ENCODE measurements around the gene SPHK1. TPM values are rescaled to one million over a fixed set of nuclear protein-coding genes. Genes with fewer than 3 reads are reported as not detected.
"Not testable (repeated sequence)": the region's sequence is repeated elsewhere in the genome, so short reads cannot be mapped to it uniquely, and the experiment has no call there.

SPHK1 gene
- total RNA-seq, 1 experiment from 2014 or later = 7.7 TPM

DNA sequence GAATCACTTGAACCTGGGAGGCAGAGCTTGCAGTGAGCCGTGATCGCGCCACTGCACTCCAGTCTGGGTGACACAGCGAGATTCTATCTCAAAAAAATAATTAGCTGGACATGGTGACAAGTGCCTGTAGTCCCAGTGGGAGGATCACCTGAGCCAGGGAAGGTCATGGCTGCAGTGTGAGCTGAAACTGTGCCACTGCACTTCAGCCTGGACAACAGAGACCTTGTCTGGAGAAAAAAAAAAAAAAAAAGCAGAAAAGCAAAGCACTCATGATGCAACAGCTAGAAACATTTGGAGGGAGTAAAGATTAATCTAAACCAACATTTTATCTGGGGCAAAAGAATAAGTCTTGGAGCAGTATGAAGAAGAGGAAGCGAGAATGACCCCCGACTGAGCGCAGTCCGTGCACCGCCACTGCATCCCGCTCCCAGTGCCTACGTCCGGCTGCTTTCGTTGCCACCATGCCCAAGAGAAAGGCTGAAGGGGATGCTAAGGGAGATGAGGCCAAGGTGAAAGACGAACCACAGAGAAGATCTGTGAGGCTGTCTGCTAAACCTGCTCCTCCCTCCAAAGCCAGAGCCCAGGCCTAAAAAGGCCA lies 38.9 kb upstream of the SPHK1 start:
- Mint-ChIP-seq H3K27ac (ENCODE audit: unreplicated experiment) (no peak overlapping the region), H3K4me3 (ENCODE audit: unreplicated experiment) (no peak overlapping the region), H3K27me3 (ENCODE audit: insufficient read depth, unreplicated experiment) (no peaks in the 10 kb centered on the region), H3K4me1 (ENCODE audit: low read depth, unreplicated experiment) (no peaks in the 10 kb centered on the region), H3K36me3 (ENCODE audit: insufficient read depth, unreplicated experiment) (peaks cover 51% of the 10 kb centered on the region), H3K9me3 (ENCODE audit: unreplicated experiment) (no peaks in the 10 kb centered on the region)
- intact Hi-C loops (cut with micrococcal nuclease; ENCODE audit: unreplicated experiment) = no loop called here
- ChIA-PET CTCF (interaction anchor here (0.8 to 1.1 kb wide), 2 partner anchors 53 to 402 kb away, joined by 3 to 4 read pairs; no protein-coding TSS in a partner anchor), POLR2A (no interaction called here)
- H3K36me3 ChIP-seq (ENCODE audit: control insufficient read depth, insufficient read depth, low read length) = peaks cover 1% of the 10 kb centered on the region
- no peaks in the 10 kb centered on the region for H3K27me3 ChIP-seq (replicated peaks; ENCODE audit: control insufficient read depth, insufficient read depth, low read length)
- peak in 1 of 2 experiments; percentile 12 for DNase-seq
- no TSS peak for BruUV-seq (replicated peaks)
- no peaks in the 10 kb centered on the region for H3K4me1 ChIP-seq
- no peak overlapping the region for H3K4me3 ChIP-seq (ENCODE audit: low read depth, low read length)
- no peaks in the 10 kb centered on the region for H3K9me3 ChIP-seq
- no peak for TF ChIP-seq CTCF (IDR thresholded peaks at IDR 0.05; ENCODE audit: insufficient read depth in 1 of 2, low read depth in 1 of 2, low read length in 1 of 2, severe bottlenecking in 1 of 2, unreplicated experiment in 1 of 2)

- H3K36me3 ChIP-seq (ENCODE audit: control insufficient read depth, insufficient read depth, low read length); H3K27me3 Mint-ChIP-seq (ENCODE audit: insufficient read depth, unreplicated experiment); H3K4me3 ChIP-seq (ENCODE audit: low read depth, low read length); H3K27ac Mint-ChIP-seq (ENCODE audit: unreplicated experiment); BruUV-seq (replicated peaks); H3K4me1 ChIP-seq; H3K9me3 ChIP-seq; H3K9me3 Mint-ChIP-seq (ENCODE audit: unreplicated experiment); H3K4me3 Mint-ChIP-seq (ENCODE audit: unreplicated experiment); DNase-seq; intact Hi-C loops (cut with micrococcal nuclease; ENCODE audit: unreplicated experiment); H3K4me1 Mint-ChIP-seq (ENCODE audit: low read depth, unreplicated experiment); H3K27me3 ChIP-seq (replicated peaks; ENCODE audit: control insufficient read depth, insufficient read depth, low read length); POLR2A ChIA-PET; CTCF ChIA-PET: not testable (repeated sequence)
- H3K36me3 Mint-ChIP-seq (ENCODE audit: insufficient read depth, unreplicated experiment) = peaks cover 39% of the 10 kb centered on the region
Observed at GRCh38 chr17:76346936-76347335, 37.5 kb upstream of the SPHK1 start.

GRCh38 chr17:76350463-76350862 lies 33.9 kb upstream of the SPHK1 start:
- Histone ChIP-seq H3K27me3 (replicated peaks; ENCODE audit: control insufficient read depth, insufficient read depth, low read length) (no peaks in the 10 kb centered on the region), H3K9me3 (peaks cover 3% of the 10 kb centered on the region; the same call in 1 of the 2 replicates), H3K4me3 (ENCODE audit: low read depth, low read length) (no peak overlapping the region), H3K4me1 (peaks cover 15% of the 10 kb centered on the region), H3K36me3 (ENCODE audit: control insufficient read depth, insufficient read depth, low read length) (peaks cover 1% of the 10 kb centered on the region)
- Mint-ChIP-seq H3K4me1 (ENCODE audit: low read depth, unreplicated experiment) (peaks cover 10% of the 10 kb centered on the region), H3K27me3 (ENCODE audit: insufficient read depth, unreplicated experiment) (no peaks in the 10 kb centered on the region), H3K27ac (ENCODE audit: unreplicated experiment) (no peak overlapping the region), H3K36me3 (ENCODE audit: insufficient read depth, unreplicated experiment) (peaks cover 31% of the 10 kb centered on the region), H3K9me3 (ENCODE audit: unreplicated experiment) (no peaks in the 10 kb centered on the region), H3K4me3 (ENCODE audit: unreplicated experiment) (no peak overlapping the region)
- intact Hi-C loops (cut with micrococcal nuclease; ENCODE audit: unreplicated experiment) = no loop called here
- no peak for DNase-seq
- no TSS peak for BruUV-seq (replicated peaks)
- ChIA-PET POLR2A (no interaction called here), CTCF (no interaction called here)
- no peak for TF ChIP-seq CTCF (IDR thresholded peaks at IDR 0.05; ENCODE audit: insufficient read depth in 1 of 2, low read depth in 1 of 2, low read length in 1 of 2, severe bottlenecking in 1 of 2, unreplicated experiment in 1 of 2)
